Activated T-cell treated with anti-CD3 and anti-CD28 coated beads, Interleukin-2, amount 50 U/mL, for 1 hour (primary cell): Measurements from ENCODE around the gene MME.
"Not testable (repeated sequence)": the region's sequence is repeated elsewhere in the genome, so short reads cannot be mapped to it uniquely, and the experiment has no call there.

Experiments used
- DNase-seq: peaks from one replicate; pipeline ENCODE4 v3.0.0-alpha.2; 2020

The MME gene

GRCh38 chr3:155194973-155195957 lies 115.1 kb downstream of the MME start:
- no peak for DNase-seq

GRCh38 chr3:155196131-155197021 lies 116.3 kb downstream of the MME start:
- no peak for DNase-seq

- no peak for DNase-seq
These were observed 117.7 kb downstream of the MME start for GRCh38 chr3:155197786-155198185.

- no peak for DNase-seq
These were observed 122.5 kb downstream of the MME start for GRCh38 chr3:155202626-155203025.

- no peak for DNase-seq
These were observed 124.7 kb downstream of the MME start for GRCh38 chr3:155204851-155205250.

GRCh38 chr3:155208183-155208800 lies 128.2 kb downstream of the MME start:
- no peak for DNase-seq

GRCh38 chr3:155210736-155211135 lies 130.6 kb downstream of the MME start:
- DNase-seq: no peak

- no peak for DNase-seq
These were observed 131.1 kb downstream of the MME start for GRCh38 chr3:155211266-155211665.

GRCh38 chr3:155211940-155212339 lies 131.8 kb downstream of the MME start:
- DNase-seq: no peak

GRCh38 chr3:155216007-155216406 lies 135.9 kb downstream of the MME start:
- DNase-seq: not testable (repeated sequence)

GRCh38 chr3:155217591-155217990 lies 137.5 kb downstream of the MME start:
- no peak for DNase-seq

- no peak for DNase-seq
These were observed 138.3 kb downstream of the MME start for GRCh38 chr3:155218462-155218861.

GRCh38 chr3:155219106-155219505 lies 139.0 kb downstream of the MME start:
- no peak for DNase-seq

GRCh38 chr3:155225417-155225816 lies 145.3 kb downstream of the MME start:
- DNase-seq: no peak

GRCh38 chr3:155227141-155227540 lies 147.0 kb downstream of the MME start:
- no peak for DNase-seq

- no peak for DNase-seq
These were observed 148.6 kb downstream of the MME start for GRCh38 chr3:155228676-155229075.

GRCh38 chr3:155229086-155229485 lies 149.0 kb downstream of the MME start:
- DNase-seq: no peak

- no peak for DNase-seq
These were observed 150.3 kb downstream of the MME start for GRCh38 chr3:155230382-155230781.

GRCh38 chr3:155231792-155232191 lies 151.7 kb downstream of the MME start:
- no peak for DNase-seq

- no peak for DNase-seq
These were observed 152.5 kb downstream of the MME start for GRCh38 chr3:155232605-155233004.

GRCh38 chr3:155233213-155233612 lies 153.1 kb downstream of the MME start:
- no peak for DNase-seq
